ENCODE measurements around the gene OXCT2. TPM values are rescaled to one million over a fixed set of nuclear protein-coding genes. Genes with fewer than 3 reads are reported as not detected.
A peak's percentile ranks its signal among the peaks of the same experiment; 100 is the strongest.
"Not testable (repeated sequence)": the region's sequence is repeated elsewhere in the genome, so short reads cannot be mapped to it uniquely, and the experiment has no call there.

Gene OXCT2
- total RNA-seq, result 0.73 TPM

DNA sequence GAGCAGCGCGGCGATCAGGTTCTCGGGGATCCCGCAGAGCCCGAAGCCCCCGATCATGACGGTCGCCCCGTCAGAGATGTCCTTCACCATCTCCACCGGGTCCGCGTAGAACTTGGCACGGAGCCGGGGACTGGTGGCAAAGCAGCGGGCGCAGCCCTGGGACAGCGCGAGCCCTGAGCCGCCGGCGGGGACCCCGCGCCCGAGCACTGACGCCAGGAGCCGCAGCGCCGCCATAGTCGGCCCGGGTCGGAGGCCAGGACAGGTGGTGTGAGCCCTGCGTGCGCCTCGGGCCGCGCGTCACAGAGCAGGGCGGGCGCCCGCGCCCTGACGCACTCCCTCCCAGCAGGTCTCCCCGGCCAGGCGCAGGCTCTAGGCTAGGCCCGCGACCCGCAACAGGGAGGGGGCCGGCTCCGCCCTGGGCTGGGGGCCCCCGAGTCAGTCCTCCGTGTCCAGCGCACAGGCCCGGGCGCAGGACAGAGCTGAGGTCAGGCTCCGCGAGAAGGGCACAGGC is at the start of gene OXCT2:
Gene OXCT2 (minus strand): TSS at position 327 of the 511 bp plus-strand sequence. CDS start 93 bp downstream, at position 234.
- not testable (repeated sequence) for H3K9me3 ChIP-seq (ENCODE audit: low read depth, low read length); H3K27me3 ChIP-seq (ENCODE audit: insufficient read depth, low read length); H3K4me3 ChIP-seq (ENCODE audit: low read length); H3K4me1 ChIP-seq (ENCODE audit: insufficient read depth, low read length)

DNA sequence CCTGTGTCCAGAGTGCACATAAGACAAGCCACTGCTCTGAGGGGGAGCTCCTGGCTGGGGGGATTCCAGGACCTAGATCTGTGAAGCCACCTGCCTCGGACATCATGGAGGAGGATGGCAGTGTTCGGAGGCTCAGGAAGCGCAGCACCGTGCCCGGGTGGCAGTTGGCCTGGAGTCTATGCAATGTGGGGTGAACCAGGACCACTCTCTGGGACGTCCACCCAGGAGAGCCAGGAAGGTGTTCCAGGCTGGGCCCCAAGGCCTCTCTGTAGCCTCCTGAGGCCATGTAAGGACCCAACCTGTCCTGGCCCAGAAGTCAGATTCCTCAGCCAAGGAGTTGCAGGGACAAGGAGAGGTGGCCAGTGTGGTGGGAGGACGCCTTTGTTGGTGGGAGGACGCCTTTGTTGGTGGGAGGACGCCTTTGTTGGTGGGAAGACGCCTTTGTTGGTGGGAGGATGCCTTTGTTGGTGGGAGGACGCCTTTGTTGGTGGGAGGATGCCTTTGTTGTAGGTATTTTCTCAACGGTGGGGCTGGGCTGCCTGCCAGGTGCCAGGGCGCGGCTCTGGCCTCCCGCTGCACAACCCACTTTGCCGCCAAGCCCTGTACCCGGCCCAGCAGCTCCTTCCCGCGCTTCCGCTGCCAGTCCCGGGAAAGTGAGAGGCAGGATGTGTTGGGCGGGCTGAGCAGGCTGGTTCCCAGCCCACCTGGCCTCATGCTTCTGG is 48.1 kb upstream of the OXCT2 start:
- H3K9me3 ChIP-seq (ENCODE audit: low read depth, low read length), result no peaks in the 10 kb centered on the region
- H3K4me1 ChIP-seq (ENCODE audit: insufficient read depth, low read length), result peaks cover 10% of the 10 kb centered on the region
- H3K4me3 ChIP-seq (ENCODE audit: low read length), result no peak overlapping the region
- no peaks in the 10 kb centered on the region for H3K27me3 ChIP-seq (ENCODE audit: insufficient read depth, low read length)

DNA sequence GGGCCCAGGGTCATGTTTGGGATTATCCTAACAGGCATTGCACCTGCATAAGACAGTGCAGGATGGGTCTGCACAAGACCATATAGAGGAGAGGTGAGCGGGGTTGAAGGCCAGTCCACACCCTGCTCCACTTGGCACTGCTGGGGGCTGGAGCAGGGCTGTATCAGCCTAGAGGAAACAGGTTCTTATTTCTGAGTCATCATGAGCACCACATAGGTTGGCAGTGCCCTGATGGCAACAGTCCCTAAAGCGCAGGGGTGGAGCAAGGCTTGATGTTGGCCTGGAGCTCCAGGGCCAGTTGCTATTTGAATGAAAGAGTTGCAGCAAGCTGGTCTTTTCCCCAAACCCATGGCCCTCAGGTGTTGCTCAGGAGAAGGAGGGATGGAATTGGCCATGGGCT is 47.3 kb upstream of the OXCT2 start:
- H3K4me1 ChIP-seq (ENCODE audit: insufficient read depth, low read length), result peaks cover 10% of the 10 kb centered on the region
- no peaks in the 10 kb centered on the region for H3K9me3 ChIP-seq (ENCODE audit: low read depth, low read length)
- no peak overlapping the region for H3K4me3 ChIP-seq (ENCODE audit: low read length)
- H3K27me3 ChIP-seq (ENCODE audit: insufficient read depth, low read length), result no peaks in the 10 kb centered on the region

DNA sequence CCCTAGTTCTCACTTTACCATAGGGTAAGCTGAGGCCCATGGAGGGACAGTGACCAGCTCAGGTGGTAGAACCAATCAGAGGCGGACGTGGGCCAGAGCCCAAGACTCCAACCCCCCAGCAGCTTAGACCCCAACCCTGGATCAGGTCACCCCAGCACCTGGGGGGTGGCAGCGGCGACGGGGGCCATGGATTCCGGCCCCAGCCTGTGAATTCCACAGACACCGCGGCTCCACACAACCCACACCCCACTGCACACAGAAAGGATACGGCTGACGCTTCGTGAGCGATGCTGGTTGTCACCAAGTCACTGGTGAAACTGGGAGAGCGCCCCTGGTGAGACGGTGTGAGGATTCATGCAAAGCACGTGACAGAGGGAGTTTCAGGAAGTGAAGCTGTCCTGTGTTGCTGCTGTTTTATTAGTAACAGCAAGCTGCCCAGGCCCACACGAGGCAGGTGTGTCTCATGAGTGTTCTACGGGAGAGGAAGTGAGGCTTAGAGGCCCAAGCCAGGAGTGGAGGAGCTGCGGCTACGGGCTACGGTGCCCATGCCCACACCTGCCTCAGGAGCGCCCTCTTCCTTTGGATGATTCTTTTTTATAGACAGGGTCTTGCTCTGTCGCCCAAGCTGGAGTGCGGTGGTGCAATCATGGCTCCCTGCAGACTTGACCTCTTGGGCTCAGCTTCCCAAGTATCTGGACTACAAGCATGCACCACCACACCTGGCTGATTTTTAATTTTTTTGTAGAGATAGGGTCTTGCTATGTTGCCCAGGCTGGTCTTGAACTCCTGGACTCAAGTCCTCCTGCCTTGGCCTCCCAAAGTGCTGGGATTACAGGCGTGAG is 46.2 kb upstream of the OXCT2 start:
- peaks cover 10% of the 10 kb centered on the region for H3K4me1 ChIP-seq (ENCODE audit: insufficient read depth, low read length)
- H3K27me3 ChIP-seq (ENCODE audit: insufficient read depth, low read length); H3K4me3 ChIP-seq (ENCODE audit: low read length); H3K9me3 ChIP-seq (ENCODE audit: low read depth, low read length): not testable (repeated sequence)

DNA sequence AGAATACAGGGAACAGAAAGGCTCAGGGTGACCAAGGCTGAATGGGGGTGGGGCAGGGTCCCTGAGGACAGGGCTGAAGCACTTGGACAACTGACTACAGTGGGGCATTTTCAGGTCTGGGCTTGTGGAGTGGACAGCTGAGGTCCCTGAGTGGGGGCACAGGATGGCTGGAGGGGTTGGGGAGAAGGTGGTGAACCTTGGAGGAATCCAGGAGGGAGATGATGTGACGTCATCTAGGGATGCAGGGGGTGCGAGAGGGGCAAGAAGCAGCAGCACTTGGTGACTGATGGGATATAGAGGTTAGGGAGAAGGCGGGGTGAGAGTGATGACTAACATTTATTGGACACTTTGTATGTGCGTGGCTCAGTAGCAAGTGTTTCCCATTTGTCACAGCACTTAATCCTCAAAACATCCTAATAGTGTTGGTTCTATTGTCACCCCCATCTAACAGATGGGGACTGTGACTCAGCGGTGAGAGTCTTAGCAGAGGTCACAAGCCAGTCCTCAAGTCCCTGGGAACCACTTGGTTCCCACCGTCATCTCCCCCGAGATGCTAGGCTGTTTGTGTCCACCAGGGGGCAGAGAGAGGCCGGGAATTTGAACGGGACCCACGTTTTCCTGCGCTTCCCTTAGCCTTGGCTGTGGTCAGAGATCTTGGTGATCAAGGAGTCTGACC is 45.4 kb upstream of the OXCT2 start:
- Histone ChIP-seq H3K4me1 (ENCODE audit: insufficient read depth, low read length) (peaks cover 10% of the 10 kb centered on the region), H3K9me3 (ENCODE audit: low read depth, low read length) (no peaks in the 10 kb centered on the region), H3K27me3 (ENCODE audit: insufficient read depth, low read length) (no peaks in the 10 kb centered on the region), H3K4me3 (ENCODE audit: low read length) (no peak overlapping the region)

DNA sequence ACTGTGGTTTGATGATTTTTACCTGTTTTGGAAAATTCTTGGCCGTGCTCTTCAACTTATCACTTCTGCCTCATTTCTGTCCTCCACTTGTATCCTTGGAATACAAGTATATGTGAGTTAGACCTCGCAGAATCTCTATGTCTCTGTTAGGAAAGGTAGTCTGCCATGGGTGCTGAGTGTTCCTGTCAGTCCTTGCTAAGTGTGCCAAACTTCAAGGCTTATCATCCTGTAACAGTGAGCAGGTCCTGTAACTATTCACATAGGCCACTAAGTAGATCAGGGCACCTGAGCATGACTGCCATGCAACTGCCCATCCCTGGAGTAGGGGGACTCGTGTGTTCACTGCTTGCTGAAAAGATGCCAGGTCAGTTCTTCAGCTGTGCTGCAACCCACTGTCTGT is 41.8 kb upstream of the OXCT2 start:
- Histone ChIP-seq H3K4me1 (ENCODE audit: insufficient read depth, low read length) (peaks cover 10% of the 10 kb centered on the region), H3K27me3 (ENCODE audit: insufficient read depth, low read length) (no peaks in the 10 kb centered on the region), H3K9me3 (ENCODE audit: low read depth, low read length) (no peaks in the 10 kb centered on the region), H3K4me3 (ENCODE audit: low read length) (no peak overlapping the region)

DNA sequence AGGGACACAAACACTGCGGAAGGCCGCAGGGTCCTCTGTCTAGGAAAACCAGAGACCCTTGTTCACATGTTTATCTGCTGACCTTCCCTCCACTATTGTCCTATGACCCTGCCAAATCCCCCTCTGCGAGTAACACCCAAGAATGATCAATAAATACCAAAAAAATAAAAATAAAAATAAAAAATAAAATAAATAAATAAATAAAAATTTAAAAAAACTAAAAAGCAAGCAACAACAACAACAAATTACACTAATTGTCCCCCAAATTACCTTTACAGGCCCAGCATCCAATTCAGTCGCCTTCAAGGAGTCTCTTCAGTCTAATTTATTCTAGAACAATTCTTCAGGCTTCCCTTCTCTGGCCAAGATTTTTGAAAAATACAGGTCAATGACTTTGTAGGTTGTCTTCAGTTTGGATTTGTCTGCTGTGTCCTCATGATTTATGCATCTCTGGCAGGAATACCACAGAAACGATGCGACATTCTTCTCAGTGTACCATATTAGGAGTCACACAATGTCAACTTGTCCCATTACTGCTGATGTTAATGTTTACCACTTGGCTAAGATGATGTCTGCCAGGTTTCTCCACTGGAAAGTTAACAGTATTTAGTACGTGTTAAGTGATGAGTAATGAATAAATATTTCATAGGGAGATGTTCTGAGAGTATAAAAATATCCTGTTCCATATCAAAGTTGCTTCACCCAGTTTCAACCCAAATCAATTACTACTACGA is 37.8 kb upstream of the OXCT2 start:
- H3K4me3 ChIP-seq (ENCODE audit: low read length), result no peak overlapping the region
- no peaks in the 10 kb centered on the region for H3K27me3 ChIP-seq (ENCODE audit: insufficient read depth, low read length)
- H3K4me1 ChIP-seq (ENCODE audit: insufficient read depth, low read length), result peaks cover 5% of the 10 kb centered on the region
- no peaks in the 10 kb centered on the region for H3K9me3 ChIP-seq (ENCODE audit: low read depth, low read length)

DNA sequence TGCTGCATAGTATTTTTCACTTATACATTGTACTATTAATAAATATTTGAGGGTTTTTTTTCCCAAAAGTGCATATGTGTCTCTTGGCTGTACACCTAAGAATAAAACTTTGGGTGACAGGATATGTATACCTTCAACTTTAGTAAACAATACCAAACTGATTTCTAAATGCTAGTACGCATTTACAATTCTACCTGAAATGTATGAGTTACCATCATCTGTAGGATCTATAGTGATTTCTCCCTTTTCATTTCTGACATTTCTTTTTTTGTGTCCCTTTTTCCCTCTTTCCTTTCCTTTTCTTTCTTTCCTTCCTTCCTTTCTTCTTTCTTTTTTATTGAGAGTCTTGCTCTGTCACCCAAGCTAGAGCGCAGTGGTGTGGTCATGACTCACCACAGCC is 34.2 kb upstream of the OXCT2 start:
- Histone ChIP-seq H3K27me3 (ENCODE audit: insufficient read depth, low read length) (no peaks in the 10 kb centered on the region), H3K9me3 (ENCODE audit: low read depth, low read length) (no peaks in the 10 kb centered on the region), H3K4me1 (ENCODE audit: insufficient read depth, low read length) (peaks cover 18% of the 10 kb centered on the region), H3K4me3 (ENCODE audit: low read length) (no peak overlapping the region)

DNA sequence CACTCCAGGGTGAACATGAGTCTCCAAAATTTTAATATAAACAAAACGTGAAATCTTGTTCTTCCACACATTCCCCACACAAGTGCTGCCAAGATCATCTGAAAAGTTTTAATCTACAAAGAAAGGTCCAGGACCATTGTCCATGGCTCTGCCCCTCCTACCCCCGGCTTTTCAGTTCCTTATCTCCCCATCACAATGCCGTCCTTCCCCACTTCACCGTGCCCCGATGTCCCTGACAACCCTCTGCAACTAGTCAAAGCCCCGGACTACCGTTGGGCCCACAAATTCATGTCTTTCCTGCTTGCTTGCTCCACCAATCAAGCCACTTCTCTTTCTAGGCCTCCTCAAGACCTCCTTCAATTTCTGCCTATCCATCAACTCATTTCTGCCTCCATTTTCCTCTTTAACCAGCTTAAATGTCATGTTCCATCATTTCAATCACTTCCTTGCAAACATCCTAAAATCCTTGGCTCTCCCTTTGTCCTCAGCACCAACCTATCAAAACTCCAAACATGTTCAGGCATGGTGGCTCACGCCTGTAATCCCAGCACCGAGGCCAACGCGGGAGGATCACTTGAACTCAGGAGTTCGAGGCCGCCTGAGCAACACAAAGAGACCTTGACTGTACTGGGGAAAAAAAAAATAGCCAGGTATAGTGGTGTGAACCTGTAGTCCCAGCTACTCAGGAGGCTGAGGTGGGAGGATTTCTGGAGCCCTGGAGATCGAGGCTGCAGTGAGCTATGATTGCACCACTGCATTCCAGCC is 31.5 kb upstream of the OXCT2 start:
- peaks cover 31% of the 10 kb centered on the region for H3K4me1 ChIP-seq (ENCODE audit: insufficient read depth, low read length)
- H3K4me3 ChIP-seq (ENCODE audit: low read length), result no peak overlapping the region
- no peaks in the 10 kb centered on the region for H3K27me3 ChIP-seq (ENCODE audit: insufficient read depth, low read length)
- H3K9me3 ChIP-seq (ENCODE audit: low read depth, low read length), result no peaks in the 10 kb centered on the region

DNA sequence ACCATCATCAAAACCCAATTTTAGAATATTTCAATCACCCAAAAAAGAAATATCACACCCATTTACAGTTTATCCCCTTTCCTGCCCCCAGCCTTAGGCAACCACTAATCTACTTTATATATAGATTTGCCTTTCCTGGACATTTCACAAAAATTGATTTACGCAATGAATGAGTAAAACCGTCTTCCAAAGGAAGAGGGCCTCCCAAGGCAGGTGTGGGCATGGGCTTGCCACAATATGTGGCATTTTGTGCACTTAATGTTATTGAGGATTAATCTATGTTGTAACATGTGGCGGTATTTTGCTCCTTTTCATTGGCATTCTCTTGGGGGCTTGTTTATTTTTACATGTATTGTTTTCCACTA is 29.3 kb upstream of the OXCT2 start:
- no peaks in the 10 kb centered on the region for H3K9me3 ChIP-seq (ENCODE audit: low read depth, low read length)
- H3K4me1 ChIP-seq (ENCODE audit: insufficient read depth, low read length), result peaks cover 35% of the 10 kb centered on the region

DNA sequence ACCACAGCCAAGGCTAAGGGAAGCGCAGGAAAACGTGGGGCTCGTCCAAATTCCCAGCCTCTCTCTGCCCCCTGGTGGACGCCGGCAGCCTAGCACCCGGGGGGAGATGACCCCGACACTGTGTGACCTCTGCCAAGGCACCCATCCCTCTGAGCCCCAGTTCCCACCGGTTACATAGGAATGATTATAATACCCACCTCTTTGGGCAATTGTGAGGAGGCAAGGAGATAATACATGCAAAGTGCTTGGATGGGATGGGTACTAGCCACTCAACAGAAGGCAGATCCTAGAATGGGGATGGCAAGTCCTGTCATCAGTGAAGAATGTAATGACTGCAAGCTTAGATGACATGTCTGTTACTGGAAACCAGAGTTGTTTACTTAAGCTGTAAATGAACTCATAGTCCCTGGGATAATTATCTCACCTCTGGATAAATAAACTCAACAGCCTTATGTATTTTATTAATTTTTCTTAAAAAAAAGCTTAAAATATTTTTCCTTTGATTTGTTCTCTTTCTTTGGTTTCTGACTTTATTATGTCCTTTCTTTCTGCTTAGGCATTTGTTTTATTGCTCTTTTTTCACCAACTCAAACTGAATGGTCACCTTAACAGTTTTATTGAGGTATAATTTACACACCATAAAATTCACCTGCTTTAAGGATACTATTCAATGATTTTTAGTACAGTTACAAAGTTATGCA is 28.8 kb upstream of the OXCT2 start:
- Histone ChIP-seq H3K9me3 (ENCODE audit: low read depth, low read length) (no peaks in the 10 kb centered on the region), H3K4me1 (ENCODE audit: insufficient read depth, low read length) (peaks cover 35% of the 10 kb centered on the region), H3K4me3 (ENCODE audit: low read length) (peak overlapping the region; percentile 17), H3K27me3 (ENCODE audit: insufficient read depth, low read length) (no peaks in the 10 kb centered on the region)

More for the DNA sequence above, 29.3 kb upstream of the OXCT2 start:
- H3K4me3 ChIP-seq (ENCODE audit: low read length), result no peak overlapping the region
- no peaks in the 10 kb centered on the region for H3K27me3 ChIP-seq (ENCODE audit: insufficient read depth, low read length)

DNA sequence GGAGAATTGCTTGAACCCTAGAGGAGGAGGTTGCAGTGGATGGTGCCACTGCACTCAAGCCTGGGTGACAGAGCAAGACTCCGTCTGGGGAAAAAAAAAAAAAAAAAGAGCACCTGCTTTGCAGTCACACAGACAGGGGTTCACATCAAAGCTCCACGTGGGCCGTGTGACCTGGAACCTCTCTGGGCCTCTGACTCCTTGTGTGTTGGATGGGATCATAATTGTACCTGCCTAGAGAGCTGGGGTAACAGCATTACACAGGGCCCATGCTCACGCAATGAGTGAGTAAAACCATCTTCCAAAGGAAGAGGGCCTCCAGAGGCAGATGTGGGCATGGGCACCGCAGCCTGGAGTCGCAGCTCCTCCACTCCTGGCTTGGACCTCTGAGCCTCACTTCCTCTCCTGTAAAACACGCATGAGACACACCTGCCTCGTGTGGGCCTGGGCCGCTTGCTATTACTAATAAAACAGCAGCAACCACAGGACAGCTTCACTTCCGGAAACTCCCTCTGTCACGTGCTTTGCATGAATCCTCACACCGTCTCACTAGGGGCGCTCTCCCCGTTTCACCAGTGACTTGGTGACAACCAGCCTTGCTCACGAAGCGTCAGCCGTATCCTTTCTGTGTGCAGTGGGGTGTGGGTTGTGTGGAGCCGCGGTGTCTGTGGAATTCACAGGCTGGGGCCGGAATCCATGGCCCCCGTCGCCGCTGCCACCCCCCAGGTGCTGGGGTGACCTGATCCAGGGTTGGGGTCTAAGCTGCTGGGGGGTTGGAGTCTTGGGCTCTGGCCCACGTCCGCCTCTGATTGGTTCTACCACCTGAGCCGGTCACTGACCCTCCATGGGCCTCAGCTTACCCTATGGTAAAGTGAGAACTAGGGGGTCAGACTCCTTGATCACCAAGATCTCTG is 28.0 kb upstream of the OXCT2 start:
- H3K4me3 ChIP-seq (ENCODE audit: low read length), result peak overlapping the region; percentile 17
- not testable (repeated sequence) for H3K9me3 ChIP-seq (ENCODE audit: low read depth, low read length); H3K27me3 ChIP-seq (ENCODE audit: insufficient read depth, low read length)
- peaks cover 31% of the 10 kb centered on the region for H3K4me1 ChIP-seq (ENCODE audit: insufficient read depth, low read length)

DNA sequence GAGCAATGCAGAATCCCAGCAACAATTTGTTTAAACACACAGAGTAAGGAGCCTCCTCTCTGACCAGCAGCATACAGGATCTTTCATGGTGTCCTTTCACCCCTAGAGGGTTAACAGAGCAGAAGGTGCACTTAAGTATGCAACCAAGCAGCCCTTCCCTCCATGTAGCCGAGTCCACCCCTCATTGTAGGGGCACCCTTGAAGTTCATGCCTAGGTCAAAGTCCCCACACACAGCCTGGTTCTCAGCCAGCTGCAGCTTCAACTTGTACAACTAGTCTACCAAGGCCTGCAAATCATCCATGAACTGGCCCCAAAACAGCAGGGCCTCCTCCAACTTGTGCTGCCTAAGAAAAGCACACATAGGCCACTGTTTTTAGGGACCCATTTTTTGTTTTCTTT is 24.5 kb upstream of the OXCT2 start:
- Histone ChIP-seq H3K4me1 (ENCODE audit: insufficient read depth, low read length) (peaks cover 24% of the 10 kb centered on the region), H3K27me3 (ENCODE audit: insufficient read depth, low read length) (no peaks in the 10 kb centered on the region)

More for the DNA sequence above, 24.5 kb upstream of the OXCT2 start:
- no peak overlapping the region for H3K4me3 ChIP-seq (ENCODE audit: low read length)
- H3K9me3 ChIP-seq (ENCODE audit: low read depth, low read length), result no peaks in the 10 kb centered on the region

All from mononuclear cell (primary cell).